HPDE6-E6E7 (cell line): Measurements from ENCODE around the gene TRAPPC5.

ENCODE experiments used
- DNase-seq: peaks from one replicate; pipeline ENCODE4 v3.0.0; 2011; ENCODE audit warnings: missing footprints; ENCODE audit errors: extremely low spot score

TRAPPC5 gene

GRCh38 chr19:7645656-7646425 lies 34.8 kb upstream of the TRAPPC5 start:
- DNase-seq, result no peak

GRCh38 chr19:7646426-7646700 lies 34.3 kb upstream of the TRAPPC5 start:
- DNase-seq, result no peak

- DNase-seq, result no peak
These were observed 33.5 kb upstream of the TRAPPC5 start for GRCh38 chr19:7647156-7647555.

GRCh38 chr19:7648265-7649014 lies 32.2 kb upstream of the TRAPPC5 start:
- no peak for DNase-seq

- no peak for DNase-seq
These were observed 30.5 kb upstream of the TRAPPC5 start for GRCh38 chr19:7650148-7650547.

GRCh38 chr19:7652061-7652641 lies 28.5 kb upstream of the TRAPPC5 start:
- DNase-seq, result peak; percentile 73

DNA sequence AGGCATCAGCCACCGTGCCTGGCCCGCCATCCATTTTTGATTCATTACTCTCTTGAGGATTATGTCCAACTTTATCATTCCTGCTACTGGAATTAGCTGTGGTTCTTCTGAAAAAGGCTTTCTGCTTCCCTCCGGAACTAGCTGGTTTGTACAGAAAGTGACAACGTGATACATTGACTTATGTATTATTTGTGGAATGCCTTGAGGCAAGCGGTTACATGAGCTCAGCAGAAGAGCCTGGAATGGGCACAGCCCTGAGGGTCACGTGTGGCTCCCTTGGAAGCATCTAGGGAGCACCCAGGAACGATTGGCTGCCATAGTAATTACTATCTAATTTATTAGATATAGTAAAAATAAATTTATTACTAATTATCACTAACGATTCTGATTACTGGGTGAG lies 26.2 kb upstream of the TRAPPC5 start:
- DNase-seq, result no peak

- no peak for DNase-seq
These were observed 25.1 kb upstream of the TRAPPC5 start for GRCh38 chr19:7655581-7655980.

- no peak for DNase-seq
These were observed 23.4 kb upstream of the TRAPPC5 start for GRCh38 chr19:7657131-7657751.

- DNase-seq, result no peak
These were observed 22.4 kb upstream of the TRAPPC5 start for GRCh38 chr19:7658219-7658686.

DNA sequence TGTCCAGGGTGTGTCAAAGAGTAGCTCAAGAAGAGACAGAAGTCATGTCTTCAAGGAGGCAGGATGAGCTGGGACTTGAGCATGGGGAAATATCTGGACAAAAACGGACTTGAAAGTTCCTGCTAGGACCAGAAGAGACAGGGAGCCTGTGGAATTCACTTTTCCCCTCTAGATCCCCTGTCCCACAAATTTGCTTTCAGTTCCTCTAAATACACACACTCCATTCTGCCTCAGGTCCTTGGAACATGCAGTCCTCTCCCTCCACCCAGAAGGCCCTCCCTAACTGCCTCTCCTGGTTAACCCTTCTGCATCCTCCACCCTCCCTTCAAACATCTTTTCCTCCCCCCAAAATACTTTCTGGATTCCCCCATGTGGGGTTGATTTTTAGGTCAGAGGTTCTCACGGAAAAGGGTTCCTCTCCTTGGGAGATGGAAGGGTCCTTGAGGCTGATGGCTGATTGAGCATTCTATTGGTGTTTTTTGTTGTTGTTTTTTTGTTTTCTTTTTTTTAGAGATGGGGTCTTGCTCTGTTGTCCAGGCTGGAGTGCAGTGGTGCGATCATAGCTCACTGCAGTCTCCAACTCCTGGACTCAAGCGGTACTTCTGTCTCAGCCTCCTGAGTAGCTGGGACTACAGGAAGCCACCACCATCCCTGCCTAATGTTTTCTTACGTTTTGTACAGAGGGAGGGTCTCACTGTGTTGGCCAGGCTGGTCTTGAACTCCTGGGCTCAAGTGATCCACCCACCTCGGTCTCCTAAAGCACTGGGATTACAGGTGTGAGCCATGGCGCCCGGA lies 18.7 kb upstream of the TRAPPC5 start:
- DNase-seq, result no peak

GRCh38 chr19:7662657-7663056 lies 18.0 kb upstream of the TRAPPC5 start:
- no peak for DNase-seq

DNA sequence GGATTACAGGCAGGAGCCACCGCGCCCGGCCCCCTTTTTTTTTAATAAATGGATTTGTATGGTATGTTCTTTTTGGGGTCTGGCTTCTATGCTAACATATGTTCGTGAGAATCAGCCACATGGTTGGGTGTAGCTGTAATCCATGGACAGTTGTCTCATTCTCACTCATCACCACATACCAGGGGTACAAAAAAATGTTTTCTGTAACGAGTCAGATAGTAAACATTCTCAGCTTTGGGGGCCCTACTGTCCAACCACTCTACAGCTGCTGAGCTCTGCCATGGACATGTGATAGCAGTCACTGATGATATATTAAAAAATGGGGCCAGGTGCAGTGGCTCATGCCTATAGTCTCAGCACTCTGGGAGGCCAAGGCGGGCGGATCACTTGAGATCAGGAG lies 16.9 kb upstream of the TRAPPC5 start:
- DNase-seq, result no peak

DNA sequence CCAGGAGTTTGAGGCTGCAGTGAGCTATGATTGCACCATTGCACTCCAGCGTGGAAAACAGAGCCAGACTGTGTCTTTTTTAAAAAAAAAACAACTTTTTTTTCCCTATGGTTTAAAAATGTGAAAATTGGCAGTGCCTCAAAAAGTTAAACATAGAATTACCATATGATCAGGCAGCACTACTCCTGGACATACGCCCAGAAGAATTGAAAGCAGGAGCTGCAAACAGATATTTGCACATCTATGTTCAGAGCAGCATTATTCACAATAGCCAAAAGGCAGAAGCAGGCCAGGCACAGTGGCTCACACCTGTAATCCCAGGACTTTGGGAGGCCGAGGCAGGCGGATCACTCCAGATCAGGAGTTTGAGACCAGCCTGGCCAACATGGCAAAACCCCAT lies 15.6 kb upstream of the TRAPPC5 start:
- no peak for DNase-seq

DNA sequence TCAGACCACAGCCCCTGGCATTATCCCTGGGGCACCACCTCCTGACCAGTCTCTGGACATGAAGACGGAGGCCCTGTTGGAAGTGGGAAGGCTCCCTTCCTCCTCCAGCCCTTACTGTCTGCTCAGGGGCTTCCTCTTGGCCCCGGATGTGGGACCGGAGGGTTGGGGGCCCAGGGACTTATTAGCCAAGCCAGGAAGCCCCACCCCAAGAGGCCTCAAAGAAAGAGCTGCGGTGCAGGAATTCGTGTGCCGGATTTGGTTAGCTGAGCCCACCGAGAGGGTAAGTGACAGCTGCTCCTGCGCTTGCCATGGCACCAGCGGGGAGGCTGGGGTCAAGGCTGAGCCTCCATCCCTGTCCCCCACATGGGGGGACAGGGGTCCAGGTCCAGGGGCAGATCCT lies 11.8 kb upstream of the TRAPPC5 start, which contains the start of gene RETN:
RETN (plus strand) TSS at position 208 of the 400 bp plus-strand sequence. CDS start 278 bp downstream, outside the sequence.
- DNase-seq, result no peak

DNA sequence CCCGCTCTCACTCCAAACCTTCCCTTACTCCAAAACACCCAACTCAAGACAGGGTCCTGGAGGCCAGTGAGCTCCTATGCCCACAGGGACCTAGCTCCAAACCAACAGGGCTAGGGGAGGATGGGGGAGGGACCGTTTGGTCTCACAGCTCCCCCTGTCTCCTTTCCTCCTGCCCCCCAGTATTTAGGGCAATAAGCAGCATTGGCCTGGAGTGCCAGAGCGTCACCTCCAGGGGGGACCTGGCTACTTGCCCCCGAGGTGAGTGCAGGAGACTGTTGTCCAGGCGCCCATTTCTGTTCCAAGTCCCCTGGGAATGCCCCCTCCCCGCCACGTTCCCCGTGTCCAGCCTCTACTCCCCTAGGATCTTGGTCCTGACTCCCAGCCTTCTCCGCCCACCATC lies 11.0 kb upstream of the TRAPPC5 start:
- no peak for DNase-seq

DNA sequence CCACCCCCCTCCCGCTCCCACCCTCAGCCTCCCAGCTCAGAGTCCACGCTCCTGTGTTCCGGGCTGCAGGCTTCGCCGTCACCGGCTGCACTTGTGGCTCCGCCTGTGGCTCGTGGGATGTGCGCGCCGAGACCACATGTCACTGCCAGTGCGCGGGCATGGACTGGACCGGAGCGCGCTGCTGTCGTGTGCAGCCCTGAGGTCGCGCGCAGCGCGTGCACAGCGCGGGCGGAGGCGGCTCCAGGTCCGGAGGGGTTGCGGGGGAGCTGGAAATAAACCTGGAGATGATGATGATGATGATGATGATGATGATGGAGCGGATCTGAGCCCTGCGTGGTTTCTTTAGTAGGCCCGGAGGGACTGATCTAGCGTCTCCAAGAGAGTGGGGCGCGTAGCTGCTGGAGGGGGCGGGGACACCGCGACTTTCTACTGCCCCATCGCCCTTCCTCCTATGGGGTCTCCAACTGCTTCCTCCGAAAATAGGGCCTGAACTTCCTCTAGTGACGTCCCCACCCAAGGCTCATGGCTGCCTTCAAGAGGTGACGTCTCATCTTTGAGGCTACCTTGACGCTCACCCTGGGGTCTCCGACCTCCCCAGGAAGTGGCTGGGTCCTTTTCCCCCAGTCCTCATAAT lies 10.4 kb upstream of the TRAPPC5 start:
- no peak for DNase-seq

DNA sequence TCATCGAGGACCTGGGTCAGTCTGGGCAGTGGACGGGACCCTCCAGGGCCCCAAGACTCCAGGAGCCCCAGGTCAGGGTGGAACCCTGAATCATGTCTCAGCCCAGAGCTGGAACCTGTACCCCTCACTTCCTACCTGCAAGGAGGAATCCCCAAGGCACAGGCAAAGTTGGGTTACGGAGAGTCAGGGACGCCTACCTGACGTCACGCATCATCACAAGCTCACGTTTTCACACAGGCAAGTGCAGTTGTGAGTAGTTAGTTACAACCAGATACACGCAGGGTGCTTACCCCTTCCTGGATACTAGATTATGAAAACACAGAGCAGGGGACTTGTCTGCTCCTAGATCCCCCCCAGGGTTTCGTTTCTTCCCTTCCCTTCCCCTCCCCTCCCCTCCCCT lies 9.8 kb upstream of the TRAPPC5 start:
- DNase-seq, result no peak

GRCh38 chr19:7672522-7672921 lies 8.1 kb upstream of the TRAPPC5 start:
- no peak for DNase-seq

DNA sequence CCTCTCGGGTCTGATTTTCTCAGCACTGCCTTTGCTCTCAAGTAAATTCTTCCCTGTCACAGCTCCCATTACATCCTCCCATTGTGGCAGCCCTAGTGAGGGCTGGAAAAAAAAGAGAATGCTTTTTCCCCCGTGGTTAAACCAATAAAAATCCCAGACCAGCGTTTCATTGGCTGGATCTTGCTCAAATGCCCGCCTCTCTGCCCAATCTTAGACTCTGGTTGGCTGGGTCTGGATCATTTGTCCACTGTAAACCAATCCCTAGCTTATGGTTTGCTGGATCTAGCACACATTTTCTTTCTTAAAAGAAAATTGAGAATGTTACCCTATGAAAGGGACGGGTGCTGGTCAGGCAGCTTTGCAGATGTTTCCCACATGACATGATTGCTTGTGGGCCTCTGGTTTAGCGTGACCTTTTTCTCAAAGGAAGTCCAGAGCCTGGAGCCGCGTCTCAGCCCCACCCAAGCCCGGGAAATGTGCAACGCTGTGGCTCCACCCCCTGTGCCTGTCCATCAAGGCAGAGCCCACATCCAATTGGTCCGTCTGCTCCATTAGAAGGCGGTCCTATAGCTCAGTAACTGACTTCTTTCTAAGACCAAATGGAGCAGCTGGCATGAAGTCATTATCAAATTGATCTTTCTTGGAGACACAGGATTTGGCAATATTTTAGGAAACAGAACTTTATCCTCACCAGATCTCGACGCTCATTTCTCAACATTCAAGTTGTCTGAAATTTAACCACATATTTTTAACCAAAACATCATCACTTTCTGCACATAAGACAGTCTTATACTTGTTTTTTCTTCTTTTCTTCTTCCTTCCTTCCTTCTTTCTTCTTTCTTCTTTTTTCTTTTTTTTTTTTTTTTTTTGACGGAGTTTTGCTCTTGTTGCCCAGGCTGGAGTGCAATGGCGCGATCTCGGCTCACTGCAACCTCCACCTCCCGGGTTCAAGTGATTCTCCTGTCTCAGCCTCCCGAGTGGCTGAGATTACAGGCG lies 6.3 kb upstream of the TRAPPC5 start:
- DNase-seq, result peak; percentile 50
